ENCODE results near the gene FAM78B.
A peak's percentile ranks its signal among the peaks of the same experiment; 100 is the strongest.

Gene FAM78B

DNA sequence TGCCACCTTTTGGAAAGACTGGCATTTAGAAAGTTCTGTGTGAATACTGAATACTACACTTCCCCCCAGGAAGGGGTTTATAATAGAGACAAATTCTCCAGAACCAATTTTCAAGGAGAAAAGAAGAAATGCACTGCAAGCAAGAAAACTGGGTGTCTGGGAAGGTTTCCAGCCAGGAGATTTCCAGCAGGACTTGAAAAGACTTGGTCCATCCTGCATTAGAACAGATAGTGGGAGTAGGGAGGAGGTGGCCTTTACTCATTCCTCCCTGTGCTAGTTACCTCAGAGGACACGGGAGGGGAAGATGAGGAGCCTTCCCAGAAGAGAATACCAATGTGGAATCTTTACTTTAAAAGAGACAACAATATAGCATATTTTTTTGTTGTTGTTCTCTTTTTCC, 52.4 kb downstream of the FAM78B start:
- no peak overlapping the region for H3K4me3 ChIP-seq (ENCODE audit: low read depth, low read length)
- no peak for DNase-seq (ENCODE audit: low read depth)
- TF ChIP-seq, protein P1, sequence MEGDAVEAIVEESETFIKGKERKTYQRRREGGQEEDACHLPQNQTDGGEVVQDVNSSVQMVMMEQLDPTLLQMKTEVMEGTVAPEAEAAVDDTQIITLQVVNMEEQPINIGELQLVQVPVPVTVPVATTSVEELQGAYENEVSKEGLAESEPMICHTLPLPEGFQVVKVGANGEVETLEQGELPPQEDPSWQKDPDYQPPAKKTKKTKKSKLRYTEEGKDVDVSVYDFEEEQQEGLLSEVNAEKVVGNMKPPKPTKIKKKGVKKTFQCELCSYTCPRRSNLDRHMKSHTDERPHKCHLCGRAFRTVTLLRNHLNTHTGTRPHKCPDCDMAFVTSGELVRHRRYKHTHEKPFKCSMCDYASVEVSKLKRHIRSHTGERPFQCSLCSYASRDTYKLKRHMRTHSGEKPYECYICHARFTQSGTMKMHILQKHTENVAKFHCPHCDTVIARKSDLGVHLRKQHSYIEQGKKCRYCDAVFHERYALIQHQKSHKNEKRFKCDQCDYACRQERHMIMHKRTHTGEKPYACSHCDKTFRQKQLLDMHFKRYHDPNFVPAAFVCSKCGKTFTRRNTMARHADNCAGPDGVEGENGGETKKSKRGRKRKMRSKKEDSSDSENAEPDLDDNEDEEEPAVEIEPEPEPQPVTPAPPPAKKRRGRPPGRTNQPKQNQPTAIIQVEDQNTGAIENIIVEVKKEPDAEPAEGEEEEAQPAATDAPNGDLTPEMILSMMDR (IDR thresholded peaks at IDR 0.05; ENCODE audit: low read depth, low read length, missing control alignments), result no peak

DNA sequence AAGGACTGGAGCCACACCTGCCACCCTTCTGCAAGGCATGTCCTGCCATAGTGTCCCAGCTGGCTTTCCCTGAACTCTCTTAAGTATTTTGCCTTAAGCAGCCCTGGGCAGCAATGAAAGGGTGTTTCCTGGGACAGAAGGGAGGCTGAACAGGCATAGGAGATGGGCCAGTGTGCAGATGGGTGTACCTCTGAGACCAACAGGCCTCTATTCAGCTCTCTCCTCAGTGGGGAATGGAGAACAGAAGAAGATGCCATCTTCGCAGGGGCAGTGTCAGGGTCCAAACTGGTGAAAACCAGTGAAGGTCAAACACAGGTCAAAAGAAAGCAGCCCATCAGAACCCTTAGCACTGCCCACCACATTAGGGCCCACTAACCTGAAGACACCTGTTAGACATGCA, 53.2 kb downstream of the FAM78B start:
- no peak for DNase-seq (ENCODE audit: low read depth)
- no peak overlapping the region for H3K4me3 ChIP-seq (ENCODE audit: low read depth, low read length)
- TF ChIP-seq, protein P1 (IDR thresholded peaks at IDR 0.05; ENCODE audit: low read depth, low read length, missing control alignments), result no peak

GRCh38 chr1:166113031-166113430, 53.8 kb downstream of the FAM78B start:
- TF ChIP-seq, protein P1 (IDR thresholded peaks at IDR 0.05; ENCODE audit: low read depth, low read length, missing control alignments), result no peak
- no peak for DNase-seq (ENCODE audit: low read depth)
- H3K4me3 ChIP-seq (ENCODE audit: low read depth, low read length), result no peak overlapping the region

GRCh38 chr1:166112425-166112824, 54.4 kb downstream of the FAM78B start:
- TF ChIP-seq, protein P1 (IDR thresholded peaks at IDR 0.05; ENCODE audit: low read depth, low read length, missing control alignments), result no peak
- H3K4me3 ChIP-seq (ENCODE audit: low read depth, low read length), result no peak overlapping the region
- no peak for DNase-seq (ENCODE audit: low read depth)

GRCh38 chr1:166111430-166111829, 55.4 kb downstream of the FAM78B start:
- no peak overlapping the region for H3K4me3 ChIP-seq (ENCODE audit: low read depth, low read length)
- no peak for DNase-seq (ENCODE audit: low read depth)
- TF ChIP-seq, protein P1 (IDR thresholded peaks at IDR 0.05; ENCODE audit: low read depth, low read length, missing control alignments), result no peak

DNA sequence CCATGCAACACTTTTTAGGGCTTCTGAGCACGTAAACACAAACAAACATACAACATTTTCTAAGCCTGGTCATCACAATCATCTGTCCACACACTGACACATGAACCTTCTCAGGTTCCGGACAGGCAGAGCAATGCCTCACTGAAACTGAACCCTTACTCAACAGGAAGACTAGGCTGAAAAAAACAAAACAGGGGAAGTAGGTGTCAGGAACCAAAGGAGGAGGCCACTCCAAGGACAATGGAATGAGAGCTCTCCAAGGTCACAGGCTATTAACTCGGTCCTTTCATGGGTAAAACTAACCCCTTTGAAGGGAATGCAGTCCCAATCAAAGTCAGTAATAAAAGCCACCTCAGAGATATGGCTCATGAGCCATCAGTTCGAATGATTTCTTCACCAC, 76.6 kb downstream of the FAM78B start:
- H3K4me3 ChIP-seq (ENCODE audit: low read depth, low read length), result no peak overlapping the region
- TF ChIP-seq, protein P1 (IDR thresholded peaks at IDR 0.05; ENCODE audit: low read depth, low read length, missing control alignments), result no peak
- no peak for DNase-seq (ENCODE audit: low read depth)

- TF ChIP-seq, protein P1 (IDR thresholded peaks at IDR 0.05; ENCODE audit: low read depth, low read length, missing control alignments), result peak; percentile 53
- peak; percentile 4 for DNase-seq (ENCODE audit: low read depth)
- no peak overlapping the region for H3K4me3 ChIP-seq (ENCODE audit: low read depth, low read length)
These were observed 77.0 kb downstream of the FAM78B start for GRCh38 chr1:166089804-166090203.

All from GM12864 (cell line).